Fibroblast of pulmonary artery (primary cell): ENCODE measurements around the gene NSUN4.

Source experiments
- DNase-seq: peaks from one replicate; pipeline ENCODE4 v3.0.0-alpha.2; 2010; ENCODE audit warnings: low read depth
- H3K4me3 ChIP-seq: replicated peaks from 2 replicates; pipeline ENCODE4 v1.5.1; 2011; ENCODE audit warnings: low read depth, mild to moderate bottlenecking, control low read depth, low read length, moderate library complexity
- CTCF ChIP-seq: IDR thresholded peaks from 2 replicates; pipeline ENCODE4 v1.5.1; 2011; ENCODE audit warnings: mild to moderate bottlenecking, control low read depth, low read length, inconsistent platforms; ENCODE audit errors: missing control alignments

Gene NSUN4

GRCh38 chr1:46399307-46399706 lies 58.7 kb downstream of the NSUN4 start:
- no peak for DNase-seq
- TF ChIP-seq CTCF: no peak
- no peak overlapping the region for H3K4me3 ChIP-seq

GRCh38 chr1:46400421-46400820 lies 59.8 kb downstream of the NSUN4 start:
- TF ChIP-seq CTCF: no peak
- DNase-seq: no peak

GRCh38 chr1:46401154-46401913 lies 60.7 kb downstream of the NSUN4 start:
- DNase-seq: peak; percentile 15
- no peak for TF ChIP-seq CTCF
- no peak overlapping the region for H3K4me3 ChIP-seq

More at GRCh38 chr1:46400421-46400820, 59.8 kb downstream of the NSUN4 start:
- no peak overlapping the region for H3K4me3 ChIP-seq

GRCh38 chr1:46401964-46402626 lies 61.5 kb downstream of the NSUN4 start:
- peak; percentile 97 for DNase-seq
- TF ChIP-seq CTCF: no peak
- H3K4me3 ChIP-seq: no peak overlapping the region

- TF ChIP-seq CTCF: no peak
- H3K4me3 ChIP-seq: no peak overlapping the region
- no peak for DNase-seq
Observed at GRCh38 chr1:46403916-46404315, 63.3 kb downstream of the NSUN4 start.

- no peak overlapping the region for H3K4me3 ChIP-seq
- TF ChIP-seq CTCF: no peak
- no peak for DNase-seq
Observed at GRCh38 chr1:46404482-46405196, 64.0 kb downstream of the NSUN4 start.
